Measurements from ENCODE around the gene EVA1A.

Gene EVA1A

GRCh38 chr2:75539955-75540716, 20.6 kb downstream of the EVA1A start:
- no peak for DNase-seq

- no peak for DNase-seq
Observed at GRCh38 chr2:75538521-75539490, 21.9 kb downstream of the EVA1A start.

GRCh38 chr2:75537658-75538057, 23.1 kb downstream of the EVA1A start:
- no peak for DNase-seq

DNA sequence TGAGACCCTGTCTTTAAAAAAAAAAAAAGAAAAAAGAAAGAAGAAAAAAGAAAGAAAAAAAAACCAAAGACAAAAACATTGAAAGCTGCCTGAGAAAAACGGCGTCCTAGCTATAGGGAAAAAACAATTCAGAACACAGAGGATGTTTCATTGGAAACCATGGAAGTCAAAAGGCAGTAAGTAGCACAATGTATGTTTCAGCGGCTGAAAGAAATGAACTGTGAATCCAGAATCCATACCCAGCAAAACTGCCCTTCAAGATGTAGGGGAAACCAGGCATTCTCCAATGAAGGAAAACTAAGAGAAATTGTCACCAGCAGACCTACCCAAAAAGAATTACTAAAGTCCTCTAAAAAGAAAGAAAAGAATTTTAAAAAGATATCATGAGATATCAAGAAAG, 27.6 kb downstream of the EVA1A start:
- no peak for DNase-seq

DNA sequence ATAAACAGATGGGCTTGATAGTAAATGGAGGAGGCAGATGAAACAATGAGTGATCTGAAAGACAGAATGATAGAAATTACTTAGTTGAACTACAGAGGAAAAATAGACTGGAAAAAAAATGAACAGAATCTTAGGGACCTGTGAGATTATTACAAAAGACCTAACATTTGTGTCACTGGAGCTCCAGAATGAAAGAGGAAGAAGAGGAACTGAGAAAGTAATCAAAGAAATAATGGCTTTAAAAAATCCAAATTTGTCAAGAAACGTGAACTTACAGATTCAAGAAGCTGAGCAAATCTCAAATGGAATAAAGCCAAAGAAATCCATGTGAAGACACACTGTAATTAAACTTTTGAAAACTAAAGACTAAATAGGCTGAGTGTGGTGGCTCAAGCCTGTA, 28.3 kb downstream of the EVA1A start:
- no peak for DNase-seq

DNA sequence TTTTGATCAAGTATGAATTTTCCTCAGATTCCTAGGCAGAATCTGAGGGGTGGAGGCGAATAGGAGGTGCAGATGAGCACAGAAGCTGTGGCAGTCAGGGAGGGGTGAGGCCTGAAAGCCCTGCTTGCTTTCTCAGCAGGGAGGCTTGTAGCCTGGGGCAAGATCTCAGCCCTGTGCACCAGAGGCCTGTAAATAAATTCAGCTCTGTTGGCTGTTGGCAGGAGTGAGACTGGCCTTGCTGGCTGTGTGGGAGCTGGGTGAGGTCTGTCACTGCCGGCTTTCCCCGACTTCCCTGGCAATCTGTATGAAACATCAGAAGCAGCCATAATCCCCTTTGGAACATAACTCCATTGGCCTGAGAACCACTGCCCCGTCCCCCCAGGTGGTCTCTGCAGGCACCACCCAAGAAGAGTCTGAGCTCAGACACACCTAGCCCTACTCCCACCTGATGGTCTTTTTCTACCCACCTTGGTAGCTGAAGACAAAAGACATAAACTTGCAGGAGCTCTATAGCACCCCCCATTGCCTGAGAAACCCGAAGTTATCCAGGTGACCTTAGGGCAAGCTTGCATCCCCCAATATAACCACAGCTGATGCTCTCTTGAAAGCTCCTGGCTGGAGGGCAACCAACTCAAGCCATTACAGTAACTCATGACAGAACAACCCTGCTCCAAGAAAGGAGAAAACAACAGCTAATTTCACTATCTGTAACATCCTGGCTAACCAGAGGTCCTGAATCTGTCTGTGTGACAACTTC, 32.3 kb downstream of the EVA1A start:
- no peak for DNase-seq

DNA sequence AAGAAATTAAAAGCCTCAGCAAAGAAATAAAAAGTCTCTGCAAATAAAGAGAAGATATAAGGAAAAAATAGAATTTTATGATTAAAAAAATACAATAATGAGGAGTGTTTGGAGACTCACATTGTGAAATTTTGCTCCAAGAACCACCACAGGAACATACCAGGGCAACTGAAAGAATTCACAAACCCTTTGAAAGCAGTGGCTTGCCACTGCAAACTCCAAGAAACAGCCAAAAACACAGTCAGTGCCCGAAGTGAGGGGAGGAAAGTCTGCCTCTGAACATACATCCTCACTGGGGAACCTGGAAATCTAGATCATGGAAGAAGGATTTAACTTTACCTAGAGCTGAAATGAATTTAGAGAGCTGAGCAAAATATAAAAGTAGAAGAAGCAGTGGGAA, 33.1 kb downstream of the EVA1A start:
- DNase-seq, result no peak

GRCh38 chr2:75526842-75527241, 33.9 kb downstream of the EVA1A start:
- no peak for DNase-seq

GRCh38 chr2:75525434-75526310, 35.1 kb downstream of the EVA1A start:
- DNase-seq, result no peak

DNA sequence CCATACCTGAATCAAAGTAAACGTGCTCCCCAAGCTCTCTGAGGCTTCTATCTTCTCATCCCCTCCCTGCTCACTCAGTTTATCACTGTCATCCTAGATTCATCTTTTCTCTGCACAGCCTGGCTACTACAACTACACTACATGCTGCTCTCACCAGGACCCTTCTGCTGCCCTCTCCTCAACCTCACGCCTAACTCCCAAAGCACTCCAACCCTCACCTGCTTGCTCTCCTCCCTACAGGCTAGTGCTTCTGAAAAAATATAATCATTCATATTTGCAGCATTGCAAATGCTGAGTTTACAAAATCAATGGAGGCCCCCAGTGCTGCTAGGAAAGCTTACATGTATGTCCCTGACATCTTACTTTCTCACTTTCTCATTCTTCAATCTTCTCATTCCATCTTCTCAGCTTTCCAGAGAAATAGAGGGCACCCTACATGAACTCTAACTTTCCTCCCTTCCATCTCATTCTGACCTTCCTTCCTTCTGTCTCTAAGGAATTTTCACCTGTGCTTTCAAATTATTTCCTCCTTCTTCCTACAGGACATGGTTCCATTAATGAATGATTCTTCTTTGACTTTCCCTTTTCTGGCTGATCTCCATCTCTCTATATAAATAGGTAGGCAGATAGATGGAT, 36.3 kb downstream of the EVA1A start:
- no peak for DNase-seq

GRCh38 chr2:75523313-75524275, 37.1 kb downstream of the EVA1A start:
- DNase-seq, result no peak

- DNase-seq, result no peak
Observed at GRCh38 chr2:75522543-75523312, 38.0 kb downstream of the EVA1A start.

- no peak for DNase-seq
Observed at GRCh38 chr2:75521225-75521872, 39.4 kb downstream of the EVA1A start.

DNA sequence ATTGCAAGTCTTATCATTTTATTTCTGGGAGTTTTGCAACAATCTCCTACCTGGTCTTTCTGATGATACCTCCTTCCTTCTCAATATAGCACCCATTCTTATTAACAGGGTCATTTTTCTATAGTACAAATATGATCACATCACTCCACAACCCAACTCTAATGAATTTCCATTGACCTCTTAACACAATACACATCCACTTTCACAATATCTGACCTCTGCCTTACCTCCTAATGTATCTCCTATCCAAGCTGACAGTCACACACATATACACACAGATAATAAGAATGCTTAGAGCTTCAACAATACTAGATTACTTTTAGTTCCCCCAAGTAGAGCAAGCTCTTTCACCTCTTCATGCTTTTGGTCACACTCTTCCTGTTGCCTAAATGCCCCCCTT, 40.9 kb downstream of the EVA1A start:
- DNase-seq, result no peak

GRCh38 chr2:75518638-75519465, 41.9 kb downstream of the EVA1A start:
- no peak for DNase-seq

DNA sequence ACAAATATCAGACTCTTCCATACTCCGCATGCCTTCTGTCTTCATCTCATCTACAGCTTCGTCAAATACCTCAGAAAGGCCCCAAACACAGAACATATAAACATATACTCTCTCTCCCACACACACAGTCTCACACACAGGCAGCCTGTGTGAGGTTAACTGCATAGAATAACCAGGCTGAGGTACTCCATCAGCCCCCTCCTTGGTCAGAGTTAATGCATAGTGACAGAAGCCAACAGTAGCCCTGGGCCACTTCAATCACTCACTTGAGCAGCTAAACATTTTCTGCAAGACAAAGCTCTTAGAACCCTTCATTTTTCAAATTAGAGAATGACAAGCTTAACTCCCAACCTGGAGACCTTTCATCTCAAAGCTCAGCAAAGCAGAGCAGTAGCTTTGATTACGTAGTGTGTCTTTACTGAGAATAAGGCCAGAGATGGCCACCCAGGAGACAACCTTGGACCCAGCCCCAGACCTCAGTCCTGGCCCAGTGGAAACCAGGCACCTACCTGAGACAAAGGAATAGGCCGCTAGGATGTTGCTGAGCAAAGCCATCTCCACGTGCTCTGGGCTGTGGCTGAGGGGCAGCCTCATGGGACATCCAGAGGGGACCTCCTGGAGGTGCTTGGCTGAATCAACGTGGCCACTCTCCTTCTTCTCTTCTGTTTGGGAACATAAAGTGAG, 43.0 kb downstream of the EVA1A start:
- DNase-seq, result no peak
